HEK293T (cell line): ENCODE results near the gene CSRP1.

ENCODE experiments used
- ARNT ChIP-seq: fragments of 450-650 bp; IDR thresholded peaks from 2 replicates; pipeline ENCODE4 v1.6.1; 2017; ENCODE audit warnings: mild to moderate bottlenecking
- CTBP1 ChIP-seq: fragments of 450-650 bp; IDR thresholded peaks from 2 replicates; pipeline ENCODE4 v1.6.1; 2016; ENCODE audit warnings: borderline replicate concordance
- FOXA1 ChIP-seq: fragments of 450-650 bp; IDR thresholded peaks from 2 replicates; pipeline ENCODE4 v1.6.1; 2016; ENCODE audit warnings: mild to moderate bottlenecking
- HDGF ChIP-seq: fragments of 450-650 bp; IDR thresholded peaks from 2 replicates; pipeline ENCODE4 v1.6.1; 2017; ENCODE audit warnings: antibody characterized with exemption, borderline replicate concordance
- SP1 ChIP-seq: fragments of 450-650 bp; IDR thresholded peaks from 2 replicates; pipeline ENCODE4 v1.6.1; 2017

DNA sequence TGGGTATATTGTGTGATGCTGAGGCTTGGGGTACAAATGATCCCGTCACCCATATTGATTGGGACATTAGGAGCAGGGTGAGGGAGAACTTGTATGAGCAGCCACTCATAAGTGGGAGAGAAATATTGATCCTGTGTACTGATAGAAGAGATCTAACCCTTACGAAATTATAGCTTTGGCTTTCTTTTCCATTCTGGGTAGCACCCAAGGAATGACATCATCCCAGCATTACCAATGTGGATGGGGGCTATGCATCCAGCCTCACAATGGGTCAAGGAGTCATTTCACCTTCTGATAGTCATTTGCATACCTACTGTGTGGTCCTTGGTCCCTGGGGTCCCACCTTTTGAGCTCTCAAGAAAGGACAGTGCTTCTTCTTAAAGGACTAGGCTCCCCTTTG, 30.1 kb upstream of the CSRP1 start:
- TF ChIP-seq HDGF = no peak
- TF ChIP-seq SP1 = no peak
- TF ChIP-seq ARNT = no peak
- TF ChIP-seq FOXA1 = no peak
- no peak for TF ChIP-seq CTBP1
